Stimulated activated CD4-positive, alpha-beta T cell treated with anti-CD3 and anti-CD28 coated beads, Interleukin-1b, Interleukin-23, amount 100 ng/mL, for 1 hour (primary cell): Measurements from ENCODE around the gene CDT1.
"Not testable (repeated sequence)": the region's sequence is repeated elsewhere in the genome, so short reads cannot be mapped to it uniquely, and the experiment has no call there.

Experiments
- DNase-seq, 2 donors: peaks; one replicate each; pipeline ENCODE4 v3.0.0-alpha.2; 2020; ENCODE audit warnings: low read depth in 2 of 2

The CDT1 gene

DNA sequence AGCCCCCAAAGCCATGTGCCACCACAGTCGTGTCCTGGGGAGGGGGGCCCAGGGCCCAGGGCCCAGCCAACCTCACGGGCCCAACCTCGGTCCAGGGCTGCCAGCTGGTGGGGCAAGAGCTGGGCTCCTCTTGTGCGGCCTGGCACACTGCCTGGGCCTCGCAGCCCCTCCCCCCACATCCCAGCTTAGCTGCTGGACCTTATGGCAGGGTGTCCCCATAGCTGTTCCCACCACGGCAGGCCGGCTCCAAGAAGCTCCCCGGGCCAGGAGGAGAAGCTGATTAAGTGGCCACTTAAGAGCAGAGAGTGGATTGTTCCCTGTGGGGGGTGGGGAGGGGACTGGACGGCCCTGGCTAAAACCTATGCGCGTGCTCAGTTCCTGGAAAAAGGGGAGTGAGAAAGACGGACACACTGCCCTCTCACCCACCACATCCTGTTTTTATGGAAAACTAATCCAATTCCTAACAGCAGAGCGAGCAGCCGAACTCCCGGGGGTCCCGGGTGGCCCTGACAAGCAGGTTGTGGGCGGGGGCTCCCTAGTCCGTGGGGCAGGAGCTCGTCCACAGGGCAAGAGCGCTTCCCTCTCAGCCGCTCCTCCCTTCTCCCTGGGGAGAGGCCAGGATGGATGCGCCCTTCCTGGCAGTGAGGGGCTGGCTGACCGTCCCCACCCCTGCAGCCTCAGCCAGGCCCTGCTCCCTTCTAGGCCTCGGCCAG lies 35.4 kb upstream of the CDT1 start:
- no peak for DNase-seq

DNA sequence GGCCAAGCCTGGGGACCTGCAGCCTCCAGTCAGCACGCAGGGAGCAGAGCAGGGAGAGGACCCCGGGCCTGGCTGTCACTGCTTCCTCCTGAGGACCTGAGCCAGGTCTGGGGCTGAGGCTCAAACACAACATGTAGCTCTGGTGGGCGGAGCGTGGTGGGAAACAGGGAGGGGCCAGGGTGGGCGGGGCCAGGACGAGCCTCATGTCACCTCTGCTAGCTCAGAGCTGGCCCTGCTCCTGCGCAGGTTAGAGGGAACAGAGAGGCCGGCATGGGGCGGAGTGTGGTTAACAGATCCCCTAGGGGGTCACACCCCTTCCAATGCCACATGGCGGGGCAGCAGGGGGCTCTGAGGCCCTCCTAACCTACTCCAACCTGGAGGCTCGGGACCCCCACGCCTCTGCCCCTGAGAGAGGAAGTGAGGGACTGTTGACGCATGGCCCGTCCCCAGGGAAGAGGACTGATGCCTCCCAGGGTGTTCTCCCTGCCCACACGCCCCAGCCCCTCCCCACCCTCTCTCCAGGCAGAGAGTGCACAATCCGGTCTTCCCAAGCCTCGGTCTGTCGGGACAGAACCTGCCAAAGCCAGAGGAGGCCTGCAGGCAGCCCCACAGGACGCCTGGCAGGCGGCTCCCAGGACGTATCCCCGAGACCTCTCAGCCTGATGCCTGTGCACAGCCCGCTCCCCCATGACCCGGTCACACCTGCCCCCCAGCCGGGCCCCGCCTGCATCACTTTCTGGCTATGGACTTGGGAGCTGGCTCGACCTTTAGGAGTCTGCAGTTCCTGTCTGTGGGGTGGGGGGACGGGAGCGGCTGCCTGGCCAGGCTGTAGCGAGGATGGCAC lies 33.8 kb upstream of the CDT1 start:
- DNase-seq: no peak

DNA sequence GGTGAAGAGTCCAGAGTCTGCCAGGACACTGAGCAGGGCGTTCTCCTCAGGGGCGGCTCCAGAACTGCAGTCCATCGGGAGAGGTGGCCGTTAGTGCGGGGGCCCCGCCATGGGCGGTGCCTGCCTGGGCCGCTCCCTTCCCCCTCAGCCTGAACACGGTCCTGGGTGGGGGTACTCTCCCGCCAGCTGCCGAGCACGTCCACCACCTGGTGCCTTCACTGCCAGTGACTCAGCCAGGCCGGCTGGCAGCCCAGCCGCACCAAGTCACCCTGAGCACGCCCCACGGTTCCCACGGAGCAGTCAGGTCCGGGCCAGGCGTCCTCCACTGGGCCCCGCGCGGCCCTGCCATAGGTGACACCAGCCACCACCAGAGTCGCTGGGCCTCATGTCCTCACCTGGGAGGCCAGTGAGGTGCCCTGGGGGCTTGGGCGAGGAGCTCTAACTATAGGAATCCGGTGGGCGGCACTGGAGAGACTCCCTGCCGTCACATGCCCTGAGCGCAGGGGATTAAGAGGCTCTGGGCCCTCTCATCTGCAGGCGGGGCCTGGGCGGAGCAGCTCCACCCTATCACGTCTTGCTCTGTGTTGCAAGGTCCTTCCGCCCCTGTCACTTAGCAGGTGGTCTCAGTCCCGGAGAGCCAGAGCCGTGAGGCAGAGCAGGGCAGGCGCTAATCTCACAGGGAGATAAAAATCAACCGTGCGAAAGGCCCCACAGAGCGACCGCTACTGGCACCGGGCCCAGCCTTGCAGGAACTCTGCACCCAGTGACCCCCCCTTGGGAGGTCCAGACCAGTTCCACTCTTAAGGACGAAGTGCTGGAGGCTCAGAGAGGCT lies 32.9 kb upstream of the CDT1 start:
- no peak for DNase-seq

DNA sequence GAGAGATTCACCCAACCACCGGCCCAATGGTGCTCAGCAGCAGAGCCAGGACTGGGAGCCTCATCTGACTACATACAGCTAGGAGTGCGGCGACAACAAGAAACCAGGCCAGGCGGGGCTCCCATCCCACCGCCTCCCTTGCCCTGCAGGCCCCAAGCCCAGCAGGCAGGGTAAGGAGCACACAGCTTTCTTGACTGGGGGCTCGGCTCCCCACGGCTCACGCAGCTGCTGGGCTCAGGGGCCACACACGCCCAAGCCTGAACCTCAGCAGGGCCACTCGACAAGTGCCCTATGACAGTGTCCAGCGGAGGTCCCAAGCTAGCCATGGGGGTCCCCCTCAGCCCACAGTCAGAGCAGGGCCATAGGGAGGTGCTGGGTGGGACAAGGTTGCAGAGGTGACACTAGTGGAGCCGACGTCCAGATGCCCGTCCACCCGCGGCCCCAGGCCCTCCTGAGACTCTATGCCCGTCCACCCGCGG lies 32.3 kb upstream of the CDT1 start:
- DNase-seq: no peak

DNA sequence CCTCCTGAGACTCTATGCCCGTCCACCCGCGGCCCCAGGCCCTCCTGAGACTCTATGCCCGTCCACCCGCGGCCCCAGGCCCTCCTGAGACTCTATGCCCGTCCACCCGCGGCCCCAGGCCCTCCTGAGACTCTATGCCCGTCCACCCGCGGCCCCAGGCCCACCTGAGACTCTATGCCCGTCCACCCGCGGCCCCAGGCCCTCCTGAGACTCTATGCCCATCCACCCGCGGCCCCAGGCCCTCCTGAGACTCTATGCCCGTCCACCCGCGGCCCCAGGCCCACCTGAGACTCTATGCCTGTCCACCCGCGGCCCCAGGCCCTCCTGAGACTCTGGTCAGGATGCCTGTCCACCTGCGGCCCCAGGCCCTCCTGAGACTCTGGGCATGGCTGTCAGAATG lies 31.8 kb upstream of the CDT1 start:
- DNase-seq: not testable (repeated sequence)

DNA sequence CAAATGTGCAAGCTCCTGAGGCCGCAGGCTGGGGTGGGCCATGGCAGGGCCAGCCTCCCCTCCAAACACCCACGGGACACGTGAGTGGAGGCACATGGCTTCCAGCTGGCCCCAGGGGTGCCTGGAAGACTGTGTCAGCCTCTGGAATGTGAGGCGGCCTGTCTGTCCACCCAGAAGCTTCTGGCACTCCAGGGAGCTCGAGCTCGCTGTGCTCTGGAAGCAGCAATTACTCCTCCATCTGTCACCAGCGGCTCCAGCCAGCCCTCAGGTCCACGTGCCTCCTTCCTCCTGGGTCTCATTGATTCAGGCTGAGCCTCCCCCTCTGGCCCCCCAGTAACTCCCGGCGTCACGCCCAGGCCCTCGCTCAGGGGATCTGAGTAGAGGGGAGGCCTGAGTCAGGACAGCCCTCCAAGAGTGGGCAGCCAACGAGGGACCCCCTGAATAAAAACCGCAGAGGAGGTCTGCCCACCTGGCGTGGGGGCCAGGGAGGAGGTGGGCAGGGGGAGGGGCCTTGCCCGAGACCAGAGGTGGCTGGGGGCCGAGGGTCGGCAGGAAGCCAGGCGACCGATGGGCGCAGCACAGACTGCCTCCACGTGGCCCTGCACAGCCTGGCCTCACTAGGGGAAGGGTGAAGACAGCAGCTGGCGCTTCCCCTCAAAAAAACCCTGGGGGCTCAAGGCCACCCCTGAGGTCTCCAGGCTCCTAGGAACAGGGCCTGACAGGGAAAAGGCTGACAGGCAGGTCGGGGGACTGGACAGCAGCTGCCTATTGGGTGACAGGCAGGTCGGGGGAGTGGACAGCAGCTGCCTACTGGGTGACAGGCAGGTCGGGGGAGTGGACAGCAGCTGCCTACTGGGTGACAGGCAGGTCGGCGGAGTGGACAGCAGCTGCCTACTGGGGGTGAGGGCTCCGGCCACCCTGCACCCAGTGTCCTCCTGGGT lies 30.4 kb upstream of the CDT1 start:
- DNase-seq: no peak

DNA sequence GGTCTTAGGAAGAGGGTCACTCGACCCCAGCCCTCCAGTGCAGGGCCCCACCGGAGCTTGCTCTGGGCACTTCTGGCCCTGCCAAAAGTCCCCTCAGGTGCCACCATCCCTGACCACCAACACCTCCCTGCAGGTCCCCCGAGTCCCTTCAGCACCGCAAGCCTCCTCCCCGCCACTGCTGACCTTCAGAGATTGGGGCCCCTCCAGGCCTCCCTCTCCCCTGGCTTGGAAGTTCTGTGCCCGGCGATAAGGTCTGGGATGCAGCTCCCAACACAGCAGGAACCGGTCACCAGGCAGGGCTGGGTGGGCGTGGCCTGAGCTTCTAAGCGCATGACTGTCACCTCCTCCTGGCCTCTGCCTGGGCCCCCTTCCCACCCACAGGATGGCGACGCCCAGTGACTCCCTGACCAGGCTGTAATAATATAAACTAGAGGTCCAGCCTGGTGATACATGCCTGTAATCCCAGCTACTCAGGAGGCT lies 29.7 kb upstream of the CDT1 start:
- no peak for DNase-seq

DNA sequence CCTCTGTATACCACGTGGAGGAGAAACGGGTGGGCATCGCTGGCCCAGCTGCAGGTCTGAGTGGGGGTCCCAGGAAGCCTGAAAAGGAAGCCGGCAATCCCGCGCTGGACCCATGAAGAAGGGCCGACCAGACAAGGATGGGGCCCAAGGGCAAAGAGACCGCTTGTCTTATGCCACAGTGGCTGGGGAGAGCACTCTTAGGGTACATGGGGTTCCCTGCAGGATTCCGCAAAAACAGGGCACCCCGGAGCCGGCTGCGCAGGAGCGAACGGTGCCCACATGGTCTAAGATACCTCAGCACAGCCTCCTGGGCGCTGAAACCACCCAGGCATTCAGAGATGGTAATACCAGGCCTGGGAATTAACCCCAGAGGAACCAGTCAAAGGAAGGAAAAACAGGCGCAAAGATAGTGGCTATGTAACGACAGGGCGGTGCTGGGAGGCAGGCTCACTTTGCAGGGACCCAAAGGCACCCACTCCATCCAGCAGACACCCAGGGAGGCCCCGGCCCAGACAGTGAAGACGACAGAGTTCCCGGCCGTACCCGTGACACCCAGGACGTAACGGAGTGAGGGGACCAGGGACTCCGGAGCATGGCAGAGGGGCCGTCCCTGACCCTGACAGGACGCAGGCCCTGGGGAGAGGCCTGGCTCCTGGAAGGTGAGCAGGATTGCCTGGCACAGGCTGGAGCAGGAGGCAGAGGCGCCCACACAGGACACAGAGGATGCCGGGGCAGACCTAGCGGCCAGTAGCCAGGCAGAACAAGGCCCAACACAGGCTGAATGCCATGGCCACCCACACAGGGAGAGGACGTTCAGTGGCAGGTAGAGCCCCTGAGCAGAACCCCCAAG lies 28.8 kb upstream of the CDT1 start:
- no peak for DNase-seq

DNA sequence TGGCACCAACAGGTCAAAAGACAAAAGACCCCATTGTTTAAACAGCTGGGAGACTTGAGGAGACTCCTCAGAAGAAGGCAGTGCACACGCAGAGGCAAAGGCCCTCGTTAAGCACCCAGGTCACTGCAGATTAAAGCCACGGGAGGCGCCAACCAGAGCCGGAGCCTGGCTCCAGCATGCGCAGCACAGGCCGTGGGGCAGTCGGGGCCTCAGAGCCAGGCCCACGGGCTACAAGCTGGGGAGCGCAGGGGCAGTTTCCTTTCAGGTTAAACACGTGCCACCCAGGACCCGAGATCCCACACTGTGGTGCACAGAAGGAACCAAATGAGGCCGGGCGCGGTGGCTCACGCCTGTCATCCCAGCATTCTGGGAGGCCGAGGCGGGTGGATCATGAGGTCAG lies 27.8 kb upstream of the CDT1 start:
- no peak for DNase-seq

DNA sequence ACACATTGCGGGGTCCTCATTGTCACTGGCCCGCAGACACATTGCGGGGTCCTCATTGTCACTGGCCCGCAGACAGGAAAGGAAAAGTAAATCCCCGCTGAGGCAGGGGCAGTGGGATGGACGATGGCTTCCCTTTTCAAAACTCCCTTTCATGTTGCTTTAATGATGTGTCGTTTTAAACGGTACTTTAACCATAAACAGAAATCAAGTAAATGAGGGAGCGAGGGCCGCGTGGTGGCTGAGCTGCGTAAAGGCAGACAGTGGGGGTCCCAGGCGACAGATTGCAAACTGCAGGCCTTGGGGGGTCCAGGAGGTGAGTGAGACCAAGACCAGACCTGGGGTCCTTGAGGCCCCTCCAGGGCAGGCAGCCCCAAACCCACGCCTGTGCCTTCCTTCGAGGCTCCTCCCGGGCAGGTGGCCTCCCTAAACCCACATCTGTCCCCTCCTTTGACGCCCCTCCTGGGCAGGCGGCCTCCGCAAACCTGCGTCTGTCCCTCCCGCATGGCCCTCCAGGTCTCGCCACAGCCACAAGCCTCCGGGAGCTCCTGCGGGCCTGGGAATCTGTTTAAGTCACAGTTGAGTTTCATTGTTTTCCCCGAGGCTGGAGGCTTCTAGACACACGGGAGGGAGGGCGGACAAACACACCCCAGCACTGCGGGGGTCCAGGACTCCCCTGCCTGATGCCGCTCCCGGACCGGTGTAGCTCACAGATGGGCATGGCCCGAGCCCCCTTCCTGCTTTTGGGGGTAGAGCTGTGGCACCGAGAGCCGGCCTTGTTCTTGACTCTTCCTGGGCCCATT lies 25.9 kb upstream of the CDT1 start:
- no peak for DNase-seq

DNA sequence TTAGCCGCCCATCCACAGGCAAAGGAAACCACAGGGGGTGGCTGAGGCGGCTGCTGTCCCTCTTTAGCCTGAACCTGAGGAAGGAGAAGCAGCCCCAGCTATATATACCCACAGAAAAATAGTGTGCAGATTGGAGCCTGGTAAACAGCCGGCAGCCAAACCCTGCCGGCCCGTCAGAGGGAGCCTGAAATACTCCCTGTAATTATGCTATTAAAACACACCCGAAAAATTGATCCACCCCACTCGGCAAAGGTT lies 25.4 kb upstream of the CDT1 start:
- no peak for DNase-seq

DNA sequence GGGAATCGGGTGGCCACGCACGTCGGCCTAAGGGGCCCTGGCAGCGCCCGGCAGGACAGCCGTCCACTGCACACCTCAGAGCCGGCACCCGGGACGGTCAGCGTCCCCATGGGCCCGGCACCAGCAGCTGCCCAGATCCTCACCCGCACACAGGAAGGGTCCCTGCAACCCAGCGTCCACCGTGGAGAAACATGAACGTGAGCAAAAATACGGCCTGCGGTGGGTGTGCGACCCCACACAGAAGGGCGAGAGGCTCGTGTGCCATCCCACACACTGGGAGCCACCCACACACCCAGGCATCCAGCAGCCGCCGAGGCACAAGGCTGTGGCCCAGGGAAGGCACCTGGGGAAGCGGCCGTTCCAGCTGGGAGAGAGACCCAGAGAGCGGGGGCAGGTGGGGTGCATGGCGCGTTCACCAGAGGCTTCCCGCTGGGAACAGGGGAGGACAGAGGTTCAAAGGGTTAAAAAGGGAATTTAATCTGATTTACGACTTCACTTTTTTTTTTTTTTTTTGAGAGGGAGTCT lies 25.0 kb upstream of the CDT1 start:
- DNase-seq: no peak

DNA sequence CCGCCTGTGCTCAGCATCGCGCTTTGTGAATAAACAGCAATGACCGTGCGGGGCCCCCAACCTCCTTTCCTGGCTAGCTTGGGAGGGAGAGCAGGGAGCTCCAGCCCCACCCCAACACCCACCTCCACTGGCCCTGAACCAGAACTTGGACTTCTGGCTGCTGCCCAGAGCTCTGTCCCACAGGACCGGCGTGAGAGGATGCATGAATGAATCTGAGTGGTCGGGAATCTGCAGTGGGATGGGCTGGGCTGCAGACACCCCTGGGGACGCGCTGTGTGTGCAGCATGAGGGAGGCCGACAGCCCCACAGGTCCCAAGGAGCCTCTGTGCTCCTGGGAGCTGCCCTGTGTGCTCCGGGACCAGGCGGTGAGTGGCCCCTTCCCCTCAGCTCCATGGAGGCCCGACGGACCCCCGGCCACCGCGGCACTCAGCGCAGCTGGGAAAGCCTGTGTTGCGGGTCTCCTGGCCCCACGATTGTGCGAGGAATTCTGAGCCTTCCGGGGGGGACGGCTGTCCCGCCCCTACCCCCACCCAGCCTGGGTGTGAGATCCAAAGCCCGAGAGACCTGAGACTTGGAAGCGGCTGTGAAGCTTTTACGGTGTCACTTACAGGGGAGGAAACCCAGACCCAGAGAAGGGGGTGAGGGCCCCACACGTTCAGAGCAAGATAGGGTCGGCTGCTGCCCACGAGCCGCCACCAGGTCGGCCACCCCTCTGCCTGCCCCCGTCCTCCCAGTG lies 24.0 kb upstream of the CDT1 start:
- DNase-seq: no peak

DNA sequence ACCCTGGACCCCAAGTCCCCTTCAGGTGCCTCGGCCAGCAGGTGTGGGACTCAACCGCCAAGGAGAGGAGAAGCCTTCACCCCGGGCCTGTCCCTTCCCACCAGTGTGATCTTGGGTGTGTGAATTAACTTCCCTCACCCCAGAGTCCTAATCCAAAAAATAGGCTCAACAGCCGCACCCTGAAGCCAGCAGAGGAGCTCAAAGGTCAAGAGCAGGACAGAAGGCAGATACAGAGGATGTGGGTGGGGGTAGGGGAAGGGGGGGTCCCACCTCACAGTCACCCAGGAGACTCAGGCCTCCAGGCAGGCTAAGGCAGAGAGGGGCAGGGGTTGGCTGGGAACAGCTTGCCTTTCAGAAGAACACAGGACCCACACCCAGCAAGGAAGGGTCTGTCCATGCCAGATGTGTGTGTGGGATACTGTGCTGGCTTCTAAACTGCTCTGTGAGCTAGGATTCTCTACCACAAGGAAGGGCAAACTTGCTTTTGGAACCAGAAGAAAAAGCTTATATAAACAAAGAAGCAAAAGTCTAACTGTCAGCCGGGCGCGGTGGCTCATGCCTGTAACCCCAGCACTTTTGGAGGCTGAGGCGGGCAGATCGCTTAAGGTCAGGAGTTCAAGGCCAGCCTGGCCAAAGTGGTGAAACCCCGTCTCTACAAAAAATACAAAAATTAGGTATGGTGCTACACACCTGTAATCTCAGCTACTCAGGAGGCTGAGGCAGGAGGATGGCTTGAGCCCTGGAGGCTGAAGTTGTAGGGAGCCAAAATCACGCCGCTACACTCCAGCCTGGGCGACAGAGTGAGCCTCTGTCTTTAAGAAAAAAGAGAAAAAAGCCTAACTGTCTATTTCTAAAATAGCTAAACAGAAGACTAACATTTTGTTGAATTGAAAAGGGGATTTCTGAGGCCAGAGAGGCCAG lies 23.2 kb upstream of the CDT1 start:
- DNase-seq: no peak

DNA sequence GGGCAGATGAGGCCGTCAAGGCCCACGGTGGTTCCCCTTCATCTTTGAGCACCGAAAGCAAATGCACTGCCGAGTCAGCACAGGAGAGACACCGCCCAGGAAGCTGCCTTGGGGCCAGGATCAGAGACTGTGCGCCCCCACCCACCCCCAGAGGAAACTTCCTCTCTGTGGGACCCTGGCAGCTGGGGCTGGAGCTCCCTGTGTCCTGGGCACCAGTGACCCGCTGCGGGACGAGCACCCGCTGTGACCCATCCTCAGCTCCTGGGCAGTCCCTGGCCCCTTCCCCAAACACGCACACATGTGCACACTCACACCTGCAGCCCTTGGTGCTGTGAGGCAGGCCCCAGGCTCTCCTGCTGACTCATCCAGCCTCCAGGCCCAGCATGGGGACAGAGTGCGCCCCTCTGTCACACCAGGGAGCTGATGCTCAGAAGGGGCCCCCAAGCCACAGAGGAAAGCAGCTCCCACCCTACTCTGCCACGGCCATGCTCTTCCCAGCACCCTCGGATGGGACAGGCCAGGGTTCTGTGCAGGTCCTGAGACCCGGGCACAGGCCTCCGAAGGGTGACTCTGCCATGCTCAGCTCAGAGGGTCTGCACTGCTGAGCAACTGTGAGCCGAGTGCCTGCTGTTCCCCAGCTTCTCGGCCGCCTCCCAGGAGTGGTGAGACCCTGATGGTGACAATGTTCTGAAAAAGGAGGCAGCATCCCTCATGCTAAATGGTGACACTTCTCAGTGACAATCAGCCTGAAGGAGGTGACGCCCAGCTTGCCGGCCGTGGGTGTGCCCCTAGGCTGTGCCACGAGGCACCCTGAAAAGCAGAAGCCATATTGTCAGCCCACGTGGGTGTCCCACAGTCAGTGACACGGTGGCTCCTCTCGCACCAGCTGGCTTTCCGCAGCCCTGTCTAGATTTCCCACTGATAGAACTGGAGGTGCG lies 22.2 kb upstream of the CDT1 start:
- DNase-seq: no peak
